Endothelial cell of umbilical vein (primary cell): ENCODE data around the gene GPR157. TPM values are rescaled to one million over a fixed set of nuclear protein-coding genes. Genes with fewer than 3 reads are reported as not detected.

ENCODE experiments used
- BruUV-seq: library from RNA; stranded (reverse); fragments of 400-500 nt; replicated peaks from 2 replicates; lab custom pipeline; 2021; lab: Mats Ljungman, UMichigan
- CTCF ChIA-PET: fragments of 300-600, 350-600 bp; sonication (Branson Sonifier 250); formaldehyde crosslinking; loops from one replicate; lab custom pipeline; 2021; ENCODE audit warnings: antibody characterized with exemption, inconsistent platforms; lab: Charles Lee
- POLR2A ChIA-PET: fragments of 300-600, 350-600 bp; sonication (Branson Sonifier 250); formaldehyde crosslinking; loops from one replicate; lab custom pipeline; 2021; ENCODE audit warnings: antibody characterized with exemption, inconsistent platforms; lab: Charles Lee
- DNase-seq: peaks from one replicate; pipeline ENCODE4 v3.0.0-alpha.2; 2011; ENCODE audit warnings: low read depth, low spot score
- FAIRE-seq: peaks from 2 replicates; lab custom pipeline; 2011; peaks lifted over from hg19 to GRCh38; lab: Jason Lieb, UNC
- H2AFZ ChIP-seq: 2 replicates; pipeline ENCODE4 v1.6.0; 2012; ENCODE audit warnings: low read depth, low read length, control low read depth, inconsistent platforms
- H3K27ac ChIP-seq: 2 replicates; pipeline ENCODE4 v1.5.1; 2011; ENCODE audit warnings: low read depth, mild to moderate bottlenecking, control low read depth, low read length, moderate library complexity; ENCODE audit not compliant: insufficient read depth
- H3K27me3 ChIP-seq, 2 experiments: 2 replicates each; pipeline versions ENCODE4 v1.6.0 to v1.6.1; 2011; ENCODE audit warnings: low read length in 2 of 2, mixed read lengths in 1 of 2; ENCODE audit not compliant: control insufficient read depth in 2 of 2, insufficient read depth in 2 of 2
- H3K36me3 ChIP-seq, 2 experiments: 2 replicates in 1 of 2; 3 replicates in 1 of 2; pipeline ENCODE4 v1.5.1; 2011; ENCODE audit warnings: low read length in 2 of 2, mild to moderate bottlenecking in 1 of 2, moderate library complexity in 1 of 2; ENCODE audit not compliant: control insufficient read depth in 2 of 2, insufficient read depth in 2 of 2; ENCODE audit errors: extremely low read depth in 1 of 2
- H3K4me1 ChIP-seq: 3 replicates; pipeline ENCODE4 v1.5.1; 2011; ENCODE audit warnings: mild to moderate bottlenecking, low read length; ENCODE audit not compliant: control insufficient read depth, insufficient read depth; ENCODE audit errors: extremely low read depth
- H3K4me2 ChIP-seq: 2 replicates; pipeline ENCODE4 v1.6.1; 2011; ENCODE audit warnings: low read length, control low read depth, mixed read lengths; ENCODE audit not compliant: insufficient read depth
- H3K4me3 ChIP-seq, 3 experiments: fragments of 200-600 bp in 1 of 3; sonication (generic), shearing (Covaris generic) in 1 of 3; replicated peaks in 1 of 3; 2 replicates each; pipeline ENCODE4 v1.5.1; 2011 to 2016; ENCODE audit warnings: control low read depth in 3 of 3, low read length in 3 of 3, mild to moderate bottlenecking in 2 of 3, inconsistent platforms in 1 of 3, low read depth in 1 of 3, moderate library complexity in 1 of 3; ENCODE audit not compliant: insufficient read depth in 1 of 3
- H3K79me2 ChIP-seq: 2 replicates; pipeline ENCODE4 v1.6.0; 2012; ENCODE audit warnings: low read length, inconsistent platforms; ENCODE audit not compliant: control insufficient read depth, insufficient read depth
- H3K9ac ChIP-seq: replicated peaks from 2 replicates; pipeline ENCODE3; 2011; ENCODE audit warnings: low read length, control low read depth; ENCODE audit not compliant: insufficient read depth; ENCODE audit errors: extremely low read depth
- H3K9me1 ChIP-seq: replicated peaks from 3 replicates; pipeline ENCODE4 v1.6.0; 2011; ENCODE audit warnings: mild to moderate bottlenecking, low read length; ENCODE audit not compliant: control insufficient read depth, insufficient read depth; ENCODE audit errors: extremely low read depth
- H3K9me3 ChIP-seq: replicated peaks from 2 replicates; pipeline ENCODE4 v1.5.1; 2012; ENCODE audit warnings: low read length, inconsistent platforms; ENCODE audit not compliant: control insufficient read depth, insufficient read depth
- H4K20me1 ChIP-seq: replicated peaks from 2 replicates; pipeline ENCODE3; 2011; ENCODE audit warnings: mild to moderate bottlenecking, low read length; ENCODE audit not compliant: control insufficient read depth, insufficient read depth; ENCODE audit errors: extremely low read depth
- FOS ChIP-seq: IDR thresholded peaks from 2 replicates; pipeline ENCODE4 v1.6.1; 2011; ENCODE audit warnings: mild to moderate bottlenecking, low read length, moderate library complexity, borderline replicate concordance; ENCODE audit not compliant: insufficient read depth
- MYC ChIP-seq: IDR thresholded peaks from one replicate; pipeline ENCODE4 v1.6.1; 2011; ENCODE audit warnings: mild to moderate bottlenecking, low read depth, low read length
- dilution Hi-C: fragments of 300-500 bp; cut with MboI; formaldehyde crosslinking; loops from one replicate; pipeline ENCODE4 v1.15.0; 2019; ENCODE audit warnings: low sequenced_read_pairs; ENCODE audit not compliant: extremely low pct_ligation_motif_present
- intact Hi-C: fragments of 100-400 bp; cut with micrococcal nuclease; formaldehyde crosslinking; loops from one replicate; pipeline ENCODE4 v1.10.0; 2022
- polyA plus RNA-seq, 4 experiments: library from polyadenylated mRNA; depleted of rRNA in 3 of 4; stranded (reverse) in 3 of 4; unstranded in 1 of 4; fragments of >200 nt; gene quantifications; 2 replicates each; pipeline versions ENCODE4 v1.2.1 to v1.2.3, GENCODE V29; 2011 to 2012; ENCODE audit warnings: missing spikeins in 1 of 4
- total RNA-seq: library from RNA; stranded (reverse); gene quantifications from 2 replicates; pipeline ENCODE4 v1.2.3, GENCODE V29; 2021

Gene GPR157
- total and polyA plus RNA-seq, 2 donors (not counting 3 experiments of a cell fraction or from before 2014, with no cell fraction given) = 1.0 to 6.5 TPM

GRCh38 chr1:9086796-9087195, 42.1 kb downstream of the GPR157 start:
- dilution Hi-C loops = no loop called here
- Histone ChIP-seq H3K4me2 (no peak overlapping the region), H3K4me1 (no peaks in the 10 kb centered on the region), H3K27me3 (peaks cover 6 to 19% of the 10 kb centered on the region in 2 experiments), H3K9ac (no peak overlapping the region), H3K27ac (no peak overlapping the region), H3K9me3 (no peaks in the 10 kb centered on the region), H2AFZ (no peak overlapping the region), H3K36me3 (no peaks in the 10 kb centered on the region), H3K79me2 (no peaks in the 10 kb centered on the region), H3K9me1 (no peaks in the 10 kb centered on the region), H4K20me1 (no peaks in the 10 kb centered on the region), H3K4me3 (no peak overlapping the region)
- CTCF ChIA-PET = no interaction called here
- no peak for TF ChIP-seq MYC
- intact Hi-C loops = no loop called here
- POLR2A ChIA-PET = no interaction called here
- no peak for DNase-seq
- BruUV-seq = no TSS peak
- no peak for FAIRE-seq

- no peak overlapping the region for H2AFZ ChIP-seq
- H3K79me2 ChIP-seq = no peaks in the 10 kb centered on the region
- TF ChIP-seq MYC = no peak
- no peak for TF ChIP-seq FOS
- no peak for DNase-seq
- no peak for FAIRE-seq
- dilution Hi-C loops (no loop called here), intact Hi-C loops (no loop called here)
- H3K4me2 ChIP-seq = no peak overlapping the region
- ChIA-PET CTCF (interaction anchor here (0.8 kb wide), 2 partner anchors 37 to 168 kb away, joined by 3 read pairs; no protein-coding TSS in a partner anchor), POLR2A (interaction anchor here (0.7 kb wide), 1 partner anchor 592 kb away, joined by 3 read pairs; no protein-coding TSS in a partner anchor)
- H3K36me3 ChIP-seq = no peaks in the 10 kb centered on the region
- no peak overlapping the region for H3K9ac ChIP-seq
- H4K20me1 ChIP-seq = no peaks in the 10 kb centered on the region
- H3K9me1 ChIP-seq = no peaks in the 10 kb centered on the region
- no TSS peak for BruUV-seq
- peaks cover 2 to 13% of the 10 kb centered on the region in 2 experiments for H3K27me3 ChIP-seq
- no peak overlapping the region for H3K4me3 ChIP-seq
- no peaks in the 10 kb centered on the region for H3K4me1 ChIP-seq
- no peak overlapping the region for H3K27ac ChIP-seq
- H3K9me3 ChIP-seq = no peaks in the 10 kb centered on the region
Observed at GRCh38 chr1:9086045-9086444, 42.9 kb downstream of the GPR157 start.
